Large intestine (tissue), 3 donors: ENCODE results near the gene MIGA2. TPM values are rescaled to one million over a fixed set of nuclear protein-coding genes. Genes with fewer than 3 reads are reported as not detected.

ENCODE experiments used
- DNase-seq, 2 donors: peaks; one replicate each; pipeline versions ENCODE4 v3.0.0 to v3.0.0-alpha.2; 2013
- H3K27ac ChIP-seq: one replicate; pipeline ENCODE4 v1.5.1; 2013; ENCODE audit warnings: low read length
- H3K27me3 ChIP-seq: 2 replicates; pipeline ENCODE4 v1.6.1; 2013; ENCODE audit warnings: low read length; ENCODE audit not compliant: control insufficient read depth, insufficient read depth
- H3K36me3 ChIP-seq: 2 replicates; pipeline ENCODE4 v1.6.1; 2013; ENCODE audit warnings: low read length; ENCODE audit not compliant: control insufficient read depth, insufficient read depth
- H3K4me1 ChIP-seq: one replicate; pipeline ENCODE4 v1.6.1; 2013; ENCODE audit warnings: low read length; ENCODE audit not compliant: control insufficient read depth, insufficient read depth
- H3K4me3 ChIP-seq: one replicate; pipeline ENCODE4 v1.5.1; 2013; ENCODE audit warnings: low read length
- H3K9me3 ChIP-seq: one replicate; pipeline ENCODE4 v1.6.1; 2013; ENCODE audit warnings: mild to moderate bottlenecking, low read depth, low read length, moderate library complexity; ENCODE audit not compliant: control insufficient read depth
- WGBS: methylation state at CpG from one replicate; pipeline ENCODE4 v1.1.5; 2013; ENCODE audit warnings: low lambda C conversion rate; ENCODE audit not compliant: insufficient coverage; 5-methylcytosine and 5-hydroxymethylcytosine counted together
- polyA plus RNA-seq: library from polyadenylated mRNA; unstranded; fragments of 120-200 nt; gene quantifications from one replicate; pipeline ENCODE4 v1.2.1, GENCODE V29; 2013

The MIGA2 gene
- polyA plus RNA-seq, 1 donor, result 25.3 TPM

DNA sequence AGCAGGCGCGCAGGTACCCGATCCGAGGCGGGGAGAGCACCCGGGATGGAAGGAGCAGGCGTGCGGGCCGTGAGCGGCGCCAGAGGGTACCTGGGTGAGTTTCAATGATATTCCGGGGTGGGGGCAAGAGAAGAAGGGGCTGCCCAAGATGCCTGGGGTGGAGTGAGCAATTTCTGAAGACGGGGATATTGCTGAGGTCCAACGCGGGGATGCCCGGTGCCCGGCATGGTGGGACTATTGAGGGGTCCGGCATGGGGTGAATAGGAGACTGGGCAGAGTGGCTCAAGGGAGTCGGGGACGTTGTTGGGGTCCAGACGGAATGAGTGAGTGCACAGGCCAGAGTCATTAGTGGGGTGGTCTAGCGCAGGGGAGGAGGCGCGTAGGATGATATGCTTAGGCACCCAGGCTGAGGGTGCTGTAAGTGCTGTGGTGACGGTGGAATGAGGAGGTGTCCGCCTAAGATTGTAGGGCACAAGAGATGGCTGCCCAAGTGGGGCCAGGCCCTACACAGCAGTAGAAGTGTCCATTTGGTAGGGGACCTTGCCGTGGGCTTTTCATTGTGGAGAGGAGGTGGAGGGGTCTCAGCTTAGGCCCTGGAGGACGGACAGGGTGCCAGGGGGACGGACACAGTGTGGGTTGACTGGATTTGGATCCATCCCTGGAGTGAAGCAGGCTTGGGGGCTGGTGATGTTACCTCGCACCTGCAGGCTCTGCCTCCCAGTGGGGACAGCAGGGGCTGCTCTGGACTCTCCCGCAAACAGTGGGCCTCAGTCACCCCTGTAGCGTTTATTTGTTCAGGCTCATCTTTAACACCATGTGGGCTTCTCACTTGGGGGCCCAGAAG, 719 bp downstream of the MIGA2 start:
- Histone ChIP-seq H3K9me3 (no peaks in the 10 kb centered on the region), H3K4me1 (peaks cover 24% of the 10 kb centered on the region), H3K36me3 (peaks cover 14% of the 10 kb centered on the region), H3K4me3 (peak overlapping the region; percentile 99), H3K27ac (peak overlapping the region; percentile 69), H3K27me3 (no peaks in the 10 kb centered on the region)
- WGBS, result no CpG with 5 or more reads among the region's 32 CpGs
- peak in 1 of 2 donors; percentile 9 for DNase-seq

DNA sequence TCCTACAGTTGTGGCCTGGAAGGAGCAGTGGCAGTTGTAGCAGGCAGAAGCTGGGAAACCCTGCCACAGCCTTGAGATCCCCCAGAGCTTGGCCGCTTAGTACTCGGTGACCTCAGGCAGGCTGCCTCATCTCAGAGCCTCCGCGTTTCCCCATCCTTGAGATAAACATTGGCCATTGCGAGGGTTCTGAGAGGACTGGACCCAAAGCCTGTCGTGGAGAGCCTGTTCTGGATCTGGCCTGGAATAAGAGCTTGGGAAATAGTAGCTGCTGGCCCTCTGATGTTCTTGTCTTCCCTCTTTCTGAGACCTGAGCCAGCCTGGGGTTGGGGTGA, 1.3 kb downstream of the MIGA2 start:
- Histone ChIP-seq H3K36me3 (peaks cover 20% of the 10 kb centered on the region), H3K4me3 (peak overlapping the region; percentile 99), H3K4me1 (peaks cover 24% of the 10 kb centered on the region), H3K9me3 (no peaks in the 10 kb centered on the region), H3K27me3 (no peaks in the 10 kb centered on the region), H3K27ac (no peak overlapping the region)
- DNase-seq, result no peak
- no CpG with 5 or more reads among the region's 6 CpGs for WGBS

DNA sequence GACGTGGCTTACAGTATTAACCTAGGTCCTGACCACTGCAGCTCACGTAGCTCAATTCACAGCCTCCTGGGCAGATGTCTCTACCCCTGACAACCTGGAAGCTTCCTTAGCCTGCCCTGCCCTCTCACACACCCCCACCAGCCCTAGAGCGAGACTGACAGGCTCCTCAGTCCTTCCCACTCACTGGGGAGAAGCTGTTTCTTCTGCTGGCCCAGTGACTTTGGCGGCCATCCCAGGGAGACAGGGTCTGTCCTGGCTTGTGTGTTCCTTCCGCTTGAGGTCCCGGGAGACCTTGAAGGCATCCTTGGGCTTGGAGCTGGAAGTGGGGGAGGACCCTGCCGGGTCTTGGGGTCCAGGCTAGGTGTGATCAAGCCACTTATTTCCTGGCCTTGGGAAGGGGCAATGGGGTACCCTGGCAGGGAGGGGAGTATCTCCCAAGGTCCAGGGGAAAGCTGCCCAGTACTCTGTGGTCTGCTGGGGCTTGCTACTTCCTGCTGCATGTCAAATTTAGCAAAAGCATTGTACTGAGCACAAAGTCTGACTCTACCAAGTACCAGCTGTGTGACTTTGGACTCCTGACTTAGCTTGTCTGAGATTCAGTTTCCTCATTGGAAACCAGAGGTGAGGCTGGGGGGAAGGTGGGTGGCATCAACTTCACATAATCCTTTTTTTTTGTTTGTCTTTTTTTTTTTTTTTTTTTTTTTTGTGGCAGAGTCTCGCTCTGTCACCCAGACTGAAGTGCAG, 1.9 kb downstream of the MIGA2 start:
- Histone ChIP-seq H3K9me3 (no peaks in the 10 kb centered on the region), H3K36me3 (peaks cover 20% of the 10 kb centered on the region), H3K4me1 (peaks cover 22% of the 10 kb centered on the region), H3K27ac (no peak overlapping the region), H3K27me3 (no peaks in the 10 kb centered on the region), H3K4me3 (no peak overlapping the region)
- DNase-seq, result peak in 1 of 2 donors; percentile 46
- WGBS, result no CpG with 5 or more reads among the region's 8 CpGs

GRCh38 chr9:129040113-129040643, 3.8 kb downstream of the MIGA2 start:
- no peaks in the 10 kb centered on the region for H3K9me3 ChIP-seq
- peaks cover 25% of the 10 kb centered on the region for H3K36me3 ChIP-seq
- no CpG with 5 or more reads among the region's 12 CpGs for WGBS
- DNase-seq, result no peak
- H3K27me3 ChIP-seq, result no peaks in the 10 kb centered on the region
- H3K4me1 ChIP-seq, result peaks cover 22% of the 10 kb centered on the region
- H3K4me3 ChIP-seq, result no peak overlapping the region
- no peak overlapping the region for H3K27ac ChIP-seq

- H3K9me3 ChIP-seq, result no peaks in the 10 kb centered on the region
- H3K36me3 ChIP-seq, result peaks cover 30% of the 10 kb centered on the region
- no CpG with 5 or more reads among the region's 16 CpGs for WGBS
- DNase-seq, result no peak
- peaks cover 15% of the 10 kb centered on the region for H3K4me1 ChIP-seq
- H3K4me3 ChIP-seq, result no peak overlapping the region
- no peak overlapping the region for H3K27ac ChIP-seq
- H3K27me3 ChIP-seq, result no peaks in the 10 kb centered on the region
Measured at GRCh38 chr9:129042016-129042415, 5.6 kb downstream of the MIGA2 start.

DNA sequence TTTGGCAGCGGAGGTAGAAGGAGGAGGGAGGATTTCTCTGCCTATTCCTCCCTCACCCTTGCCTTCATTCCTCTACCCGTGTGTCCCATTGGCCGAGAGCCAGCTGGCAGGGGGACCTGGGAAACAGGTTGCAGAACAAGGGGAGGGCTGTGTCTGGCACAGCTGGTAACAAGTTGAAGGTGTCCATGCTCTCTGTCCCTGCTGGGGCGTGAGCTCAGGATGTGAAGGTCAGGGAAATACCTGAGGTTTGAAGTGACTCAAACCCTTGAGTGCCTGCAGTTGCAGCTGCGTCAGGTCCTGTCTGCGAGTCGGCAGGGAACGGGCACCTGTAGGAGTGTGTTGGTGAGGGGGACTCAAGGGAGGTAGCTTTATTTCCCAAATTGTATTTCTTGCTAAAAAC, 16.2 kb downstream of the MIGA2 start:
- H3K36me3 ChIP-seq, result peaks cover 37% of the 10 kb centered on the region
- no peaks in the 10 kb centered on the region for H3K9me3 ChIP-seq
- DNase-seq, result no peak
- H3K27ac ChIP-seq, result no peak overlapping the region
- no peaks in the 10 kb centered on the region for H3K4me1 ChIP-seq
- H3K4me3 ChIP-seq, result no peak overlapping the region
- no peaks in the 10 kb centered on the region for H3K27me3 ChIP-seq
- 100% methylated on average over 3 of the region's 8 CpGs for WGBS

GRCh38 chr9:129053020-129053419, 16.6 kb downstream of the MIGA2 start:
- DNase-seq, result no peak
- Histone ChIP-seq H3K27me3 (no peaks in the 10 kb centered on the region), H3K4me1 (no peaks in the 10 kb centered on the region), H3K36me3 (peaks cover 34% of the 10 kb centered on the region), H3K4me3 (no peak overlapping the region), H3K9me3 (no peaks in the 10 kb centered on the region), H3K27ac (no peak overlapping the region)
- no CpG with 5 or more reads among the region's 6 CpGs for WGBS

DNA sequence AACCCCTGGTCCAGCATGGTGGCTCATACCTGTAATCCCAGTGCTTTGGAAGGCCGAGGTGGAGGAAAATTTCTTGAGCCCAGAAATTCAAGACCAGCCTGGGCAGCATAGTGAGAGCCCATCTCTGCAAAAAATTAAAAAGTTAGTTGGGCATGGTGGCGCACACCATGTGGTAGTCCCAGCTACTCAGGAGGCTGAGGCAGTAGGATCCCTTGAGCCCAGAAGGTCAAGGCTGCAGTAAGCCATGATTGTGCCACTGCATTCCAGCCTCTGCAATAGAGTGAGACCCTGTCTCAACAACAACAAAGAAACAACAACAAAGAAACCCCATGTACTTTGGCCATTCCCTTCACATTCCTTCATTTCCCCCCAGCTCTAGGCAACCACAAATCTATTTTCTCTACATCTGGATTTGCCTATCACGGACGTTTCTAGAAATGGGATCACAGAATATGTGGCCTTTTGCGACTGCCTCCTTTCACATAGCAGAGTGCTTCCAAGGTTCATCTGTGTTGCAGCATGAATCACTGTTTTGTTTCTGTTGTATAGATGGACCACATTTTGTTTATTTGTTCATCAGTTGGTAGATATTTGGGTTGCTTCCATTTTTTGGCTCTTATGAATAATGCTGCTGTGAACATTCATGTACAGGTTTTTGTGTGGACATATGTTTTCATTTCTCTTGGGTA, 17.9 kb downstream of the MIGA2 start:
- H3K27ac ChIP-seq, result no peak overlapping the region
- no peaks in the 10 kb centered on the region for H3K27me3 ChIP-seq
- H3K4me1 ChIP-seq, result no peaks in the 10 kb centered on the region
- H3K9me3 ChIP-seq, result no peaks in the 10 kb centered on the region
- H3K36me3 ChIP-seq, result peaks cover 30% of the 10 kb centered on the region
- no peak overlapping the region for H3K4me3 ChIP-seq
- no peak for DNase-seq
- 92% methylated on average over 2 of the region's 5 CpGs for WGBS

- Histone ChIP-seq H3K36me3 (peaks cover 57% of the 10 kb centered on the region), H3K27ac (no peak overlapping the region), H3K27me3 (no peaks in the 10 kb centered on the region), H3K4me3 (no peak overlapping the region), H3K4me1 (no peaks in the 10 kb centered on the region), H3K9me3 (no peaks in the 10 kb centered on the region)
- DNase-seq, result no peak
- no CpG with 5 or more reads among the region's 21 CpGs for WGBS
Measured at GRCh38 chr9:129058965-129059795, 22.8 kb downstream of the MIGA2 start.
